HG03575 (cell line): Measurements from ENCODE around the gene SHISAL1.

Experiments
- ATAC-seq: cut with Tn5 transposase; IDR thresholded peaks from one replicate; pipeline ENCODE4 v1.9.1; 2021; ENCODE audit not compliant: unreplicated experiment, insufficient number of reproducible peaks, low FRiP score; ENCODE audit errors: extremely low read depth

Gene SHISAL1

GRCh38 chr22:44312766-44313165, at the start of gene SHISAL1:
SHISAL1 (minus strand) TSS chr22:44312951; CDS start chr22:44300945, 12,006 bp downstream.
- ATAC-seq = no peak

GRCh38 chr22:44361391-44362126, 48.8 kb upstream of the SHISAL1 start:
- no peak for ATAC-seq

GRCh38 chr22:44360668-44361381, 48.1 kb upstream of the SHISAL1 start:
- no peak for ATAC-seq

- no peak for ATAC-seq
Measured at GRCh38 chr22:44360306-44360667, 47.5 kb upstream of the SHISAL1 start.

- ATAC-seq = no peak
Measured at GRCh38 chr22:44359496-44360110, 46.9 kb upstream of the SHISAL1 start.

- ATAC-seq = no peak
Measured at GRCh38 chr22:44358709-44359440, 46.1 kb upstream of the SHISAL1 start.

GRCh38 chr22:44357966-44358465, 45.3 kb upstream of the SHISAL1 start:
- ATAC-seq = no peak

GRCh38 chr22:44357296-44357965, 44.7 kb upstream of the SHISAL1 start:
- no peak for ATAC-seq

GRCh38 chr22:44355716-44356070, 42.9 kb upstream of the SHISAL1 start:
- ATAC-seq = no peak

GRCh38 chr22:44354288-44354687, 41.5 kb upstream of the SHISAL1 start:
- ATAC-seq = no peak

- ATAC-seq = no peak
Measured at GRCh38 chr22:44353041-44353440, 40.3 kb upstream of the SHISAL1 start.

GRCh38 chr22:44352378-44353035, 39.8 kb upstream of the SHISAL1 start:
- no peak for ATAC-seq

GRCh38 chr22:44351685-44352377, 39.1 kb upstream of the SHISAL1 start:
- no peak for ATAC-seq

- no peak for ATAC-seq
Measured at GRCh38 chr22:44351037-44351436, 38.3 kb upstream of the SHISAL1 start.

- no peak for ATAC-seq
Measured at GRCh38 chr22:44349594-44349993, 36.8 kb upstream of the SHISAL1 start.

- ATAC-seq = no peak
Measured at GRCh38 chr22:44348971-44349560, 36.3 kb upstream of the SHISAL1 start.

- ATAC-seq = no peak
Measured at GRCh38 chr22:44347549-44347948, 34.8 kb upstream of the SHISAL1 start.
